ENCODE results near the gene HEXIM2. TPM values are rescaled to one million over a fixed set of nuclear protein-coding genes. Genes with fewer than 3 reads are reported as not detected.

HEXIM2 gene
- total RNA-seq, 1 experiment from 2014 or later, result 16.3 TPM

DNA sequence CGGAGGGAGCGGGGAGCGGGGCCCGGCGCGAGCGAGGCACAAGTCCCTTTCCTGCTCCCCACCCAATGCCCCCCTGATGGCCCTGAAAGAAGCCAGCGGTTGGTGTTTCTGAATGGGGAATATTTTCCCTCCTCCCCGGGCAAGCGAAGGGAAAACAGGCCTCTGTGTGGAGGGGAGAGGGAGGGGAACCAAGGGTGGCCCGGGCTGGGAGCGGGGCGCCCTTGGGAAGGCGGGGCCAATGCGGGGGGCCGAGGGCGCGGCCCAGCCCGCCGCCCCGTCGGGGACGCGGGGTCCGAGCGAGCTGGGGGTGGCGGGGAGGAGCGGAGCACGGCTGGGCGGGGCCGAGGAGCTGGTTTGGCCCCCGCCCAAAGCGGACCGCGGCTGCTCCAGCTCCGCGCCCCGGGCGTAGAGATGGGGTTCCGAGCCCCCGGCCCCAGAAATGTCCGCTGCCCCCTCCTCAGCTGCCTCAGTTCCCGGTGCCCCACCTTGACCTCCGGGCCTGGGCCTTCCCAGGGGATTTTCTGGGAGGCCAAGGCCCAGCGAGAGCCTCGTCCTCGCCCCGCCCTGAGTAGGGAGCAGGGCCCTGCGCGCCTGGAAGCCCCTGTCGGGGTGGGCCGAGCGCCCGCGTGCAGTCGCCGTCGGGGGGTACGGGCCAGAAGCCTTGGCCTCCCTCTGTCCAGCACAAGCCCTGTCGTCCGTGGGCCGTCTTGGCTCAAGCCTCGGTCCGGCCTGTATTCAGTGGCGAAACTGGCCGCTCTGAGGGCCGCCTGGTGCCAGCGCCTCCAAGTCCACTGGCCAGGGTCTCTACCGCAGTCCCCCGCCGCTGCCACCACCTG is 17.3 kb upstream of the HEXIM2 start:
- DNase-seq, result no peak
- H3K27ac Mint-ChIP-seq (ENCODE audit: unreplicated experiment), result peak overlapping the region; percentile 30

DNA sequence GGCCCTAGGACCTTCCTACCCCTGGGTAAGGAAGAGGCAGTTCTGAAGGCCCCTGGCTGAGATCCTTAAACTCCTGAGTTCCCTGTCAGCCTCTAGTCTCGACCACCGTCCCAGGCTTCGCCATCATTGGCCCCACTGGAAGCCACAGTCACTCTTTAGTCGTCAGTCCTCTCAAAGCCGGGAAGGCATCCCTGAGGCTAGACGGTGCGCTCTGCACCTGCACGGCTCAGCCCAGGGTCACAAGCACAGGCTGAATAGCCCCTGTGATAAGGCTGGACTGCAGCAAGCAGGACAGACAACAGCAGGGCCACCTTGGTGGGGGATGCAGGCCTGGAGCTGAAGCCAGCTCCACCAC is 16.7 kb upstream of the HEXIM2 start:
- intact Hi-C loops (cut with micrococcal nuclease; ENCODE audit: unreplicated experiment), result loop anchor here (10.0 kb wide), 1 partner anchor 240 kb away; no protein-coding TSS in a partner anchor
- peak overlapping the region; percentile 30 for H3K27ac Mint-ChIP-seq (ENCODE audit: unreplicated experiment)

More for the DNA sequence above, 17.3 kb upstream of the HEXIM2 start:
- Mint-ChIP-seq H3K9me3 (ENCODE audit: low read depth, unreplicated experiment) (no peaks in the 10 kb centered on the region), H3K36me3 (ENCODE audit: insufficient read depth, unreplicated experiment) (peaks cover 52% of the 10 kb centered on the region), H3K27me3 (ENCODE audit: unreplicated experiment) (peaks cover 14% of the 10 kb centered on the region), H3K4me1 (ENCODE audit: low read depth, unreplicated experiment) (peaks cover 25% of the 10 kb centered on the region), H3K4me3 (ENCODE audit: low read depth, unreplicated experiment) (no peak overlapping the region)
- CTCF ChIA-PET, result interaction anchor here (0.5 to 2.1 kb wide), 3 partner anchors 9 to 303 kb away, joined by 3 to 10 read pairs (median 4); partner anchors contain the start of gene ACBD4
- TF ChIP-seq, protein P1, sequence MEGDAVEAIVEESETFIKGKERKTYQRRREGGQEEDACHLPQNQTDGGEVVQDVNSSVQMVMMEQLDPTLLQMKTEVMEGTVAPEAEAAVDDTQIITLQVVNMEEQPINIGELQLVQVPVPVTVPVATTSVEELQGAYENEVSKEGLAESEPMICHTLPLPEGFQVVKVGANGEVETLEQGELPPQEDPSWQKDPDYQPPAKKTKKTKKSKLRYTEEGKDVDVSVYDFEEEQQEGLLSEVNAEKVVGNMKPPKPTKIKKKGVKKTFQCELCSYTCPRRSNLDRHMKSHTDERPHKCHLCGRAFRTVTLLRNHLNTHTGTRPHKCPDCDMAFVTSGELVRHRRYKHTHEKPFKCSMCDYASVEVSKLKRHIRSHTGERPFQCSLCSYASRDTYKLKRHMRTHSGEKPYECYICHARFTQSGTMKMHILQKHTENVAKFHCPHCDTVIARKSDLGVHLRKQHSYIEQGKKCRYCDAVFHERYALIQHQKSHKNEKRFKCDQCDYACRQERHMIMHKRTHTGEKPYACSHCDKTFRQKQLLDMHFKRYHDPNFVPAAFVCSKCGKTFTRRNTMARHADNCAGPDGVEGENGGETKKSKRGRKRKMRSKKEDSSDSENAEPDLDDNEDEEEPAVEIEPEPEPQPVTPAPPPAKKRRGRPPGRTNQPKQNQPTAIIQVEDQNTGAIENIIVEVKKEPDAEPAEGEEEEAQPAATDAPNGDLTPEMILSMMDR (IDR thresholded peaks at IDR 0.05; ENCODE audit: unreplicated experiment), result no peak
- no TSS peak for BruUV-seq (replicated peaks)
- intact Hi-C loops (cut with micrococcal nuclease; ENCODE audit: unreplicated experiment), result loop anchor here (10.0 kb wide), 1 partner anchor 240 kb away; no protein-coding TSS in a partner anchor

DNA sequence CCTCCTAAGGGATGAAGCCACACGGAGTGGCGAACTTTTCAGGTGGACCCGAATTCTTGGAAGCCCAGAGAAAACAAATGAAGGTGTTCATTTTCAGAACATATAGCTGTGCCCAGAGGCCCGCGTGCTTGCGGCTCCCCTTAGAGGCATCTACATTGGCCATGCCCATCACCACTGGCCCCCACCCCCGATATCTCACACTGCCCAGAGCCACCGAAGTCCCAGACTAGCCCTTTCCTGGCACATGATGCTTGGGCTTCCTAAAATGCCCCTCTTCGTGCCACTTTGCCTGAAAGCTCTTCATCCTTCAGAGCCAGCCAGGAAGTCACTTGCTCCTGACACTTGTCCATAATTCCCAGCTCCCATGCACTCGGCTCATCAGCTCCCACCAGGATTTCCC is 15.5 kb upstream of the HEXIM2 start:
- peak overlapping the region; percentile 100 for H3K27ac Mint-ChIP-seq (ENCODE audit: unreplicated experiment)
- CTCF ChIA-PET, result interaction anchor here (0.8 to 7.8 kb wide), 2 partner anchors 10 to 16 kb away, joined by 3 to 197 read pairs; partner anchors contain the start of genes ACBD4 and HEXIM2
- peaks cover 30% of the 10 kb centered on the region for H3K4me1 Mint-ChIP-seq (ENCODE audit: low read depth, unreplicated experiment)
- no peak for DNase-seq
- no peaks in the 10 kb centered on the region for H3K9me3 Mint-ChIP-seq (ENCODE audit: low read depth, unreplicated experiment)
- H3K36me3 Mint-ChIP-seq (ENCODE audit: insufficient read depth, unreplicated experiment), result peaks cover 67% of the 10 kb centered on the region
- TF ChIP-seq, protein P1 (IDR thresholded peaks at IDR 0.05; ENCODE audit: unreplicated experiment), result no peak
- H3K4me3 Mint-ChIP-seq (ENCODE audit: low read depth, unreplicated experiment), result peak overlapping the region; percentile 98
- no TSS peak for BruUV-seq (replicated peaks)
- intact Hi-C loops (cut with micrococcal nuclease; ENCODE audit: unreplicated experiment), result loop anchor here (10.0 kb wide), 1 partner anchor 239 kb away; no protein-coding TSS in a partner anchor
- H3K27me3 Mint-ChIP-seq (ENCODE audit: unreplicated experiment), result peaks cover 14% of the 10 kb centered on the region

More for the DNA sequence above, 16.7 kb upstream of the HEXIM2 start:
- TF ChIP-seq, protein P1 (IDR thresholded peaks at IDR 0.05; ENCODE audit: unreplicated experiment), result no peak
- Mint-ChIP-seq H3K9me3 (ENCODE audit: low read depth, unreplicated experiment) (no peaks in the 10 kb centered on the region), H3K27me3 (ENCODE audit: unreplicated experiment) (peaks cover 14% of the 10 kb centered on the region), H3K4me3 (ENCODE audit: low read depth, unreplicated experiment) (no peak overlapping the region), H3K36me3 (ENCODE audit: insufficient read depth, unreplicated experiment) (peaks cover 56% of the 10 kb centered on the region), H3K4me1 (ENCODE audit: low read depth, unreplicated experiment) (peaks cover 25% of the 10 kb centered on the region)
- CTCF ChIA-PET, result interaction anchor here (2.1 kb wide), 1 partner anchor 10 kb away, joined by 10 read pairs; the partner anchor contains the start of gene ACBD4
- BruUV-seq (replicated peaks), result no TSS peak
- no peak for DNase-seq

DNA sequence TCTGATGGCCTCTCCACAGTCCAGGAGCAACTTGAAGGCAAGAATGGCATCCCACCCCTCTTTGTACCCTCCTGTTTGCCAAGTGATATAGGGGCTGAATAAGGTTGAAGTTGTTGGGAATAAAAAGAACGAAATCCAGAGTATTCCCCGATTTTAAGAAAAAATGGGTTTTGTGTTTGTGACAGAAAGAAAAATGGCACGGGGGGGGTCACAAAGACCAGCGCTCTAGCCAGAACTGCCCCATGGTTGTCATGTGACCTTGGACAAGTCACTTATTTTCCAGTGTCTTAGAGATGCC is 15.1 kb upstream of the HEXIM2 start:
- TF ChIP-seq, protein P1 (IDR thresholded peaks at IDR 0.05; ENCODE audit: unreplicated experiment), result no peak
- Mint-ChIP-seq H3K4me1 (ENCODE audit: low read depth, unreplicated experiment) (peaks cover 34% of the 10 kb centered on the region), H3K9me3 (ENCODE audit: low read depth, unreplicated experiment) (no peaks in the 10 kb centered on the region), H3K36me3 (ENCODE audit: insufficient read depth, unreplicated experiment) (peaks cover 71% of the 10 kb centered on the region), H3K27ac (ENCODE audit: unreplicated experiment) (peak overlapping the region; percentile 100), H3K27me3 (ENCODE audit: unreplicated experiment) (peaks cover 14% of the 10 kb centered on the region), H3K4me3 (ENCODE audit: low read depth, unreplicated experiment) (peak overlapping the region; percentile 98)
- BruUV-seq (replicated peaks), result no TSS peak
- DNase-seq, result no peak
- intact Hi-C loops (cut with micrococcal nuclease; ENCODE audit: unreplicated experiment), result loop anchor here (10.0 kb wide), 1 partner anchor 238 kb away; no protein-coding TSS in a partner anchor
- CTCF ChIA-PET, result interaction anchor here (0.8 to 7.8 kb wide), 2 partner anchors 11 to 15 kb away, joined by 3 to 197 read pairs; partner anchors contain the start of genes ACBD4 and HEXIM2
